WERI-Rb-1 (cell line): ENCODE measurements around the gene ASNS.

ENCODE experiments used
- DNase-seq: peaks from one replicate; pipeline ENCODE4 v3.0.0-alpha.2; 2020
- H3K27ac ChIP-seq: fragments of 250-450 bp; sonication (Bioruptor Pico); 2 replicates; pipeline ENCODE4 v1.5.1; 2020; ENCODE audit warnings: mild to moderate bottlenecking, moderate library complexity
- H3K27me3 ChIP-seq: fragments of 250-450 bp; sonication (Bioruptor Pico); 2 replicates; pipeline ENCODE4 v1.5.1; 2021; ENCODE audit warnings: mild to moderate bottlenecking, low read depth, moderate library complexity; ENCODE audit not compliant: insufficient read depth, severe bottlenecking
- H3K36me3 ChIP-seq: fragments of 250-450 bp; sonication (Bioruptor Pico); 2 replicates; pipeline ENCODE4 v1.5.1; 2020; ENCODE audit warnings: mild to moderate bottlenecking, moderate library complexity
- H3K4me3 ChIP-seq: 2 replicates; pipeline ENCODE4 v1.5.1; 2011; ENCODE audit warnings: low read depth, mild to moderate bottlenecking, control low read depth, low read length
- H3K9me3 ChIP-seq: fragments of 250-450 bp; sonication (Bioruptor Pico); 2 replicates; pipeline ENCODE4 v1.5.1; 2021; ENCODE audit warnings: mild to moderate bottlenecking, moderate library complexity; ENCODE audit not compliant: severe bottlenecking
- CTCF ChIP-seq: IDR thresholded peaks from 2 replicates; pipeline ENCODE4 v1.5.1; 2011; ENCODE audit warnings: low read depth, mild to moderate bottlenecking, control low read depth, inconsistent platforms, low read length

ASNS gene

GRCh38 chr7:97871659-97872024 is 566 bp downstream of the ASNS start:
- peak overlapping the region; percentile 89 for H3K27ac ChIP-seq
- TF ChIP-seq CTCF: no peak

GRCh38 chr7:97868788-97869187 is 3.4 kb downstream of the ASNS start:
- no peak for DNase-seq
- Histone ChIP-seq H3K27me3 (no peaks in the 10 kb centered on the region), H3K36me3 (peaks cover 29% of the 10 kb centered on the region), H3K9me3 (no peaks in the 10 kb centered on the region), H3K4me3 (no peak overlapping the region), H3K27ac (no peak overlapping the region)
- TF ChIP-seq CTCF: no peak

More at GRCh38 chr7:97871659-97872024, 566 bp downstream of the ASNS start:
- Histone ChIP-seq H3K27me3 (no peaks in the 10 kb centered on the region), H3K9me3 (no peaks in the 10 kb centered on the region), H3K4me3 (peak overlapping the region; percentile 84), H3K36me3 (peaks cover 23% of the 10 kb centered on the region)
- peak; percentile 48 for DNase-seq

- H3K27ac ChIP-seq: no peak overlapping the region
- DNase-seq: no peak
- no peaks in the 10 kb centered on the region for H3K9me3 ChIP-seq
- no peaks in the 10 kb centered on the region for H3K27me3 ChIP-seq
- no peak for TF ChIP-seq CTCF
- H3K36me3 ChIP-seq: peaks cover 31% of the 10 kb centered on the region
- no peak overlapping the region for H3K4me3 ChIP-seq
Observed at GRCh38 chr7:97868314-97868713, 3.9 kb downstream of the ASNS start.

- H3K9me3 ChIP-seq: no peaks in the 10 kb centered on the region
- no peaks in the 10 kb centered on the region for H3K27me3 ChIP-seq
- DNase-seq: no peak
- H3K4me3 ChIP-seq: no peak overlapping the region
- H3K36me3 ChIP-seq: peaks cover 38% of the 10 kb centered on the region
- H3K27ac ChIP-seq: no peak overlapping the region
- no peak for TF ChIP-seq CTCF
Observed at GRCh38 chr7:97865104-97865503, 7.1 kb downstream of the ASNS start.

- Histone ChIP-seq H3K27ac (no peak overlapping the region), H3K9me3 (no peaks in the 10 kb centered on the region), H3K36me3 (peaks cover 22% of the 10 kb centered on the region), H3K27me3 (no peaks in the 10 kb centered on the region), H3K4me3 (no peak overlapping the region)
- no peak for DNase-seq
- TF ChIP-seq CTCF: no peak
Observed at GRCh38 chr7:97859606-97860204, 12.5 kb downstream of the ASNS start.

GRCh38 chr7:97858221-97858620 is 14.0 kb downstream of the ASNS start:
- Histone ChIP-seq H3K27ac (no peak overlapping the region), H3K4me3 (no peak overlapping the region), H3K9me3 (no peaks in the 10 kb centered on the region), H3K36me3 (peaks cover 32% of the 10 kb centered on the region), H3K27me3 (no peaks in the 10 kb centered on the region)
- no peak for DNase-seq
- no peak for TF ChIP-seq CTCF
